SK-N-SH (cell line): ENCODE data around the gene MACROD2. TPM values are rescaled to one million over a fixed set of nuclear protein-coding genes. Genes with fewer than 3 reads are reported as not detected.

Source experiments
- CTCF ChIA-PET: fragments of 300-600, 350-600 bp; formaldehyde crosslinking; extraction: SDS; loops from one replicate; lab custom pipeline; 2021; lab: Yijun Ruan, JAX
- POLR2A ChIA-PET: fragments of 350-600 bp; sonication (Branson Sonifier 250); formaldehyde crosslinking; extraction: SDS; loops from one replicate; lab custom pipeline; 2020; ENCODE audit warnings: antibody characterized with exemption, inconsistent platforms; lab: Yijun Ruan, JAX
- DNase-seq: peaks from one replicate; pipeline ENCODE4 v3.0.0; 2012
- H2AFZ ChIP-seq: fragments of 200-600 bp; sonication (generic); 2 replicates; pipeline ENCODE4 v1.8.1; 2016; ENCODE audit warnings: antibody characterized with exemption, mild to moderate bottlenecking, low read depth
- H3F3A ChIP-seq: fragments of 200-600 bp; sonication (generic); replicated peaks from 2 replicates; pipeline ENCODE3; 2016; ENCODE audit warnings: antibody characterized with exemption, mild to moderate bottlenecking; ENCODE audit not compliant: insufficient read depth
- H3K27ac ChIP-seq, 2 experiments: fragments of 200-500 bp in 1 of 2; fragments of 200-600 bp in 1 of 2; sonication (Bioruptor generic) in 1 of 2; sonication (generic), shearing (Covaris generic) in 1 of 2; 2 replicates each; pipeline versions ENCODE4 v1.5.1 to v1.6.1; 2014 to 2016; ENCODE audit warnings: low read depth in 2 of 2, inconsistent platforms in 1 of 2, low read length in 1 of 2, mild to moderate bottlenecking in 1 of 2, mixed read lengths in 1 of 2
- H3K27me3 ChIP-seq: fragments of 200-600 bp; sonication (generic), shearing (Covaris generic); 2 replicates; pipeline ENCODE4 v1.6.1; 2016; ENCODE audit warnings: mixed run types; ENCODE audit not compliant: insufficient read depth
- H3K36me3 ChIP-seq, 2 experiments: fragments of 200-500 bp in 1 of 2; fragments of 200-600 bp in 1 of 2; sonication (Bioruptor generic) in 1 of 2; sonication (generic) in 1 of 2; replicated peaks in 1 of 2; 2 replicates each; pipeline versions ENCODE3 to v1.5.1; 2014 to 2016; ENCODE audit warnings: low read length in 1 of 2, mild to moderate bottlenecking in 1 of 2; ENCODE audit not compliant: insufficient read depth in 2 of 2, control insufficient read depth in 1 of 2
- H3K4me1 ChIP-seq, 2 experiments: fragments of 200-500 bp in 1 of 2; fragments of 200-600 bp in 1 of 2; sonication (Bioruptor generic) in 1 of 2; sonication (generic), shearing (Covaris generic) in 1 of 2; 2 replicates each; pipeline versions ENCODE4 v1.5.1 to v1.6.1; 2014 to 2016; ENCODE audit warnings: low read depth in 1 of 2, low read length in 1 of 2, mixed run types in 1 of 2; ENCODE audit not compliant: insufficient read depth in 2 of 2, control insufficient read depth in 1 of 2
- H3K4me2 ChIP-seq: fragments of 200-600 bp; sonication (generic), shearing (Covaris generic); 2 replicates; pipeline ENCODE4 v1.6.1; 2017; ENCODE audit warnings: mixed run types
- H3K4me3 ChIP-seq, 2 experiments: fragments of 200-500 bp in 1 of 2; fragments of 200-600 bp in 1 of 2; sonication (Bioruptor generic) in 1 of 2; sonication (generic), shearing (Covaris generic) in 1 of 2; 2 replicates each; pipeline versions ENCODE4 v1.5.1 to v1.8.1; 2014 to 2016; ENCODE audit warnings: low read depth in 2 of 2, inconsistent platforms in 1 of 2, low read length in 1 of 2, mild to moderate bottlenecking in 1 of 2, mixed read lengths in 1 of 2, moderate library complexity in 1 of 2
- H3K79me2 ChIP-seq: fragments of 200-600 bp; sonication (generic); 2 replicates; pipeline ENCODE4 v1.8.1; 2017; ENCODE audit warnings: mild to moderate bottlenecking; ENCODE audit not compliant: insufficient read depth
- H3K9ac ChIP-seq: fragments of 200-600 bp; sonication (generic); 2 replicates; pipeline ENCODE4 v1.6.1; 2017; ENCODE audit warnings: mixed run types
- H3K9me2 ChIP-seq: fragments of 200-600 bp; sonication (generic); 2 replicates; pipeline ENCODE4 v1.6.1; 2017; ENCODE audit warnings: mixed run types
- H3K9me3 ChIP-seq: fragments of 200-600 bp; sonication (generic); 2 replicates; pipeline ENCODE4 v1.6.1; 2017; ENCODE audit warnings: mixed run types, mild to moderate bottlenecking, moderate library complexity
- H4K20me1 ChIP-seq: fragments of 200-600 bp; sonication (generic); 2 replicates; pipeline ENCODE4 v1.6.1; 2017; ENCODE audit warnings: mild to moderate bottlenecking, mixed run types; ENCODE audit not compliant: insufficient read depth
- CHD2 ChIP-seq: fragments of 150-350 bp; IDR thresholded peaks from 2 replicates; pipeline ENCODE4 v1.6.1; 2018; ENCODE audit warnings: low read length; ENCODE audit not compliant: partially characterized antibody
- EZH2phosphoT487 ChIP-seq: fragments of 200-600 bp; sonication (generic); IDR thresholded peaks from 2 replicates; pipeline ENCODE4 v1.6.1; 2017; ENCODE audit warnings: low read depth, mixed run types, mild to moderate bottlenecking, antibody characterized with exemption, moderate library complexity, borderline replicate concordance
- FOXJ3 ChIP-seq: sonication (generic); formaldehyde crosslinking; IDR thresholded peaks from 2 replicates; pipeline ENCODE4 v1.5.1; 2020; ENCODE audit warnings: mild to moderate bottlenecking, missing genetic modification reagents
- FOXM1 ChIP-seq: IDR thresholded peaks from 2 replicates; pipeline ENCODE4 v1.4.0; 2012; ENCODE audit warnings: low read depth, mild to moderate bottlenecking
- GABPA ChIP-seq: IDR thresholded peaks from 2 replicates; pipeline ENCODE4 v1.4.0; 2012; ENCODE audit warnings: low read depth, mild to moderate bottlenecking
- GATA2 ChIP-seq: sonication (generic); formaldehyde crosslinking; IDR thresholded peaks from 2 replicates; pipeline ENCODE4 v1.5.0; 2020; ENCODE audit warnings: mild to moderate bottlenecking, missing genetic modification reagents
- JUND ChIP-seq: IDR thresholded peaks from 2 replicates; pipeline ENCODE4 v1.4.0; 2012
- MEF2A ChIP-seq: IDR thresholded peaks from 2 replicates; pipeline ENCODE4 v1.4.0; 2012; ENCODE audit warnings: low read depth, borderline replicate concordance
- NFIC ChIP-seq: IDR thresholded peaks from 2 replicates; pipeline ENCODE4 v1.4.0; 2012; ENCODE audit warnings: borderline replicate concordance
- NRF1 ChIP-seq: IDR thresholded peaks from 2 replicates; pipeline ENCODE4 v1.6.1; 2012; ENCODE audit warnings: low read depth, mild to moderate bottlenecking, low read length
- POLR2AphosphoS5 ChIP-seq: IDR thresholded peaks from 2 replicates; pipeline ENCODE4 v1.6.1; 2012; ENCODE audit warnings: low read depth, low read length
- RAD21 ChIP-seq: IDR thresholded peaks from 2 replicates; pipeline ENCODE4 v1.6.1; 2012; ENCODE audit warnings: mild to moderate bottlenecking, low read length
- RCOR1 ChIP-seq: fragments of 150-350 bp; IDR thresholded peaks from 2 replicates; pipeline ENCODE4 v1.6.1; 2017; ENCODE audit warnings: antibody characterized with exemption, low read length
- RFX5 ChIP-seq: IDR thresholded peaks from 2 replicates; pipeline ENCODE4 v1.6.1; 2012; ENCODE audit warnings: mild to moderate bottlenecking, improper control_type of control experiment, low read length
- SIN3A ChIP-seq: IDR thresholded peaks from 2 replicates; pipeline ENCODE4 v1.6.1; 2012; ENCODE audit warnings: low read depth, mild to moderate bottlenecking, low read length, moderate library complexity, borderline replicate concordance
- SMC3 ChIP-seq: IDR thresholded peaks from 2 replicates; pipeline ENCODE4 v1.6.1; 2012; ENCODE audit warnings: low read depth, low read length, improper control_type of control experiment
- TAF1 ChIP-seq: IDR thresholded peaks from 2 replicates; pipeline ENCODE4 v1.6.1; 2012; ENCODE audit warnings: low read depth, mild to moderate bottlenecking, low read length, moderate library complexity, borderline replicate concordance
- WGBS: methylation state at CpG from one replicate; pipeline ENCODE4 v1.1.6; 2017; ENCODE audit warnings: low lambda C conversion rate; 5-methylcytosine and 5-hydroxymethylcytosine counted together
- polyA plus RNA-seq, 3 experiments: library from polyadenylated mRNA; depleted of rRNA; stranded (reverse); fragments of >200 nt; gene quantifications; 2 replicates each; pipeline ENCODE4 v1.2.3, GENCODE V29; 2012
- TF ChIP-seq, protein P1 (sequence below): IDR thresholded peaks from 2 replicates; pipeline ENCODE4 v1.6.1; 2012; ENCODE audit warnings: mild to moderate bottlenecking, low read depth, low read length, moderate library complexity
- TF ChIP-seq, protein P2 (sequence below): IDR thresholded peaks from 2 replicates; pipeline ENCODE4; 2012
- TF ChIP-seq, protein P3 (sequence below): IDR thresholded peaks from 2 replicates; pipeline ENCODE4 v1.4.0; 2012; ENCODE audit warnings: low read depth, borderline replicate concordance
- TF ChIP-seq, protein P4 (sequence below): IDR thresholded peaks from 2 replicates; pipeline ENCODE4 v1.4.0; 2012; ENCODE audit warnings: low read depth, borderline replicate concordance

MACROD2 gene
- polyA plus RNA-seq, 1 of the 3 experiments (the other 2 are of a cell fraction): 0.33 TPM

DNA sequence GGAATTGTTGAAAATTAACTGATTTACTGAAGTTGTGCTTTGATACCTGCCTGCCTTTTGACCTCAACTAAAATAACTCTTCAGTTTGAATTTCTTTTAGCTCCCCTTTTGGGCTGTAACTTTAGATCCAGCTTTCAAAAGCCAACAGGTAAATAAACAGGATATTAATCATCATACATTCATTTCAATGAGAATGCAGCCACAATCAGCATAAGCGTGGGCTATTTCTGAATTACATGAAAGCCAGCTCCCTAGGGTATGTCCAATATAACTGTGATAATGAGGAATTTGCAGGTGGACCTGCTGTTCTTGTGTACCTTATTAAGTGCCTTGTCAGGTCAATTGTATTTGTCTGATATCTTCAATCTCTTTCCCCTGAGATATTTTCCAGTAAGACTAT, 1747.3 kb downstream of the MACROD2 start:
- no peaks in the 10 kb centered on the region for H3K79me2 ChIP-seq
- WGBS: 71% methylated on average over 1 of the region's 1 CpG
- DNase-seq: no peak
- no peak overlapping the region for H3K4me2 ChIP-seq
- H3F3A ChIP-seq: no peaks in the 10 kb centered on the region
- CTCF ChIA-PET: no interaction called here
- no peaks in the 10 kb centered on the region for H4K20me1 ChIP-seq
- H3K9me2 ChIP-seq: no peaks in the 10 kb centered on the region
- H3K9me3 ChIP-seq: no peaks in the 10 kb centered on the region
- H3K4me3 ChIP-seq: no peak overlapping the region
- no peak for TF ChIP-seq MEF2A
- TF ChIP-seq FOXM1: no peak
- TF ChIP-seq, protein P1, sequence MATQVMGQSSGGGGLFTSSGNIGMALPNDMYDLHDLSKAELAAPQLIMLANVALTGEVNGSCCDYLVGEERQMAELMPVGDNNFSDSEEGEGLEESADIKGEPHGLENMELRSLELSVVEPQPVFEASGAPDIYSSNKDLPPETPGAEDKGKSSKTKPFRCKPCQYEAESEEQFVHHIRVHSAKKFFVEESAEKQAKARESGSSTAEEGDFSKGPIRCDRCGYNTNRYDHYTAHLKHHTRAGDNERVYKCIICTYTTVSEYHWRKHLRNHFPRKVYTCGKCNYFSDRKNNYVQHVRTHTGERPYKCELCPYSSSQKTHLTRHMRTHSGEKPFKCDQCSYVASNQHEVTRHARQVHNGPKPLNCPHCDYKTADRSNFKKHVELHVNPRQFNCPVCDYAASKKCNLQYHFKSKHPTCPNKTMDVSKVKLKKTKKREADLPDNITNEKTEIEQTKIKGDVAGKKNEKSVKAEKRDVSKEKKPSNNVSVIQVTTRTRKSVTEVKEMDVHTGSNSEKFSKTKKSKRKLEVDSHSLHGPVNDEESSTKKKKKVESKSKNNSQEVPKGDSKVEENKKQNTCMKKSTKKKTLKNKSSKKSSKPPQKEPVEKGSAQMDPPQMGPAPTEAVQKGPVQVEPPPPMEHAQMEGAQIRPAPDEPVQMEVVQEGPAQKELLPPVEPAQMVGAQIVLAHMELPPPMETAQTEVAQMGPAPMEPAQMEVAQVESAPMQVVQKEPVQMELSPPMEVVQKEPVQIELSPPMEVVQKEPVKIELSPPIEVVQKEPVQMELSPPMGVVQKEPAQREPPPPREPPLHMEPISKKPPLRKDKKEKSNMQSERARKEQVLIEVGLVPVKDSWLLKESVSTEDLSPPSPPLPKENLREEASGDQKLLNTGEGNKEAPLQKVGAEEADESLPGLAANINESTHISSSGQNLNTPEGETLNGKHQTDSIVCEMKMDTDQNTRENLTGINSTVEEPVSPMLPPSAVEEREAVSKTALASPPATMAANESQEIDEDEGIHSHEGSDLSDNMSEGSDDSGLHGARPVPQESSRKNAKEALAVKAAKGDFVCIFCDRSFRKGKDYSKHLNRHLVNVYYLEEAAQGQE: no peak
- no peak for TF ChIP-seq NRF1
- no peak for TF ChIP-seq NFIC
- no peak for TF ChIP-seq JUND
- TF ChIP-seq TAF1: no peak
- TF ChIP-seq GATA2 (CRISPR knock-in tag): no peak
- TF ChIP-seq, protein P2, sequence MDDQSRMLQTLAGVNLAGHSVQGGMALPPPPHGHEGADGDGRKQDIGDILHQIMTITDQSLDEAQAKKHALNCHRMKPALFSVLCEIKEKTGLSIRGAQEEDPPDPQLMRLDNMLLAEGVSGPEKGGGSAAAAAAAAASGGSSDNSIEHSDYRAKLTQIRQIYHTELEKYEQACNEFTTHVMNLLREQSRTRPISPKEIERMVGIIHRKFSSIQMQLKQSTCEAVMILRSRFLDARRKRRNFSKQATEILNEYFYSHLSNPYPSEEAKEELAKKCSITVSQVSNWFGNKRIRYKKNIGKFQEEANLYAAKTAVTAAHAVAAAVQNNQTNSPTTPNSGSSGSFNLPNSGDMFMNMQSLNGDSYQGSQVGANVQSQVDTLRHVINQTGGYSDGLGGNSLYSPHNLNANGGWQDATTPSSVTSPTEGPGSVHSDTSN: no peak
- TF ChIP-seq RFX5: no peak
- TF ChIP-seq FOXJ3 (CRISPR knock-in tag): no peak
- no peak for TF ChIP-seq RAD21
- no peak for TF ChIP-seq SMC3
- TF ChIP-seq POLR2AphosphoS5: no peak
- no peaks in the 10 kb centered on the region for H3K27me3 ChIP-seq
- no peaks in the 10 kb centered on the region for H3K36me3 ChIP-seq
- H2AFZ ChIP-seq: no peak overlapping the region
- H3K4me1 ChIP-seq: no peaks in the 10 kb centered on the region
- H3K9ac ChIP-seq: no peak overlapping the region
- no peak overlapping the region for H3K27ac ChIP-seq
- POLR2A ChIA-PET: no interaction called here

DNA sequence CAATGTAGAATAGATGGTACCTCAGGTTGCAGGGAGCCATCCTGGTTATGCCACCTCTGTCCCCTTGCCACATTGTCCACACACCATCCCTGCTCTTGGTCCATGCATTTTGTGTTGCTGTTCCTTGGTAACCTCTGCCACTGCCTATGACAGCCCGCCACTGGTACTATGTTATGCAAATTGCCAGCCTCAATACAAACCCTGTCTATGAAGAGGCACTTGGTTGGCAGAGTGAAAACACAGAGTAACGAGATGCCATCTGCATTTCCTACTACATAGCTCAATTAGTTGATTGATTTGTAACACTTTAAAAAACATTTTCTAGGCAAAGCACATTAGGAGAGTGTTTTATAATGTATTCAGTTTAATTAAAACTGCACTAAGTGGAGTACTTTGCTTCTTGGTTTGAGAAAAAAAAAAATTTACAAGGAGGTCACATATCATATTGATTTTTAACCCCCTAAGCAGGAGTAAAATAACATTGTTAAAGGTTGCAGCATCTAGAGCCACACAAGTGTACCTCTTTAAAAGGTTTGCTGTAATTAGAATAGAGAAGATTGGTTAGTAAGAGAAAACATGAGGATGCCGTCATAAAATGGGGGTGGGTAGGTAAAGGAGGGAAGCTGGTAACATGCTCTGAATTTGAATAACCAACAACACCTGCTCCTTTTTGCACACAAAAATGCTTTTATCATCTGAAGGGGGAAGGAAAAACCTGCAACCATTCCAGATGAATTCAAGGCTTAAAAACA, 1760.9 kb downstream of the MACROD2 start:
- ChIA-PET POLR2A (no interaction called here), CTCF (no interaction called here)
- H3F3A ChIP-seq: no peaks in the 10 kb centered on the region
- peaks cover 0 to 8% of the 10 kb centered on the region in 2 experiments; a peak in 2 of 4 replicates for H3K4me1 ChIP-seq
- H3K9me2 ChIP-seq: no peaks in the 10 kb centered on the region
- no peaks in the 10 kb centered on the region for H4K20me1 ChIP-seq
- DNase-seq: no peak
- 40% methylated on average over 3 of the region's 3 CpGs for WGBS
- H3K27me3 ChIP-seq: no peaks in the 10 kb centered on the region
- H3K36me3 ChIP-seq: no peaks in the 10 kb centered on the region
- H3K27ac ChIP-seq: no peak overlapping the region
- no peaks in the 10 kb centered on the region for H3K79me2 ChIP-seq
- H3K9ac ChIP-seq: no peak overlapping the region
- no peak overlapping the region for H2AFZ ChIP-seq
- H3K9me3 ChIP-seq: no peaks in the 10 kb centered on the region
- H3K4me2 ChIP-seq: no peak overlapping the region
- no peak overlapping the region for H3K4me3 ChIP-seq
- TF ChIP-seq GABPA: no peak
- no peak for TF ChIP-seq EZH2phosphoT487
- TF ChIP-seq, protein P3, sequence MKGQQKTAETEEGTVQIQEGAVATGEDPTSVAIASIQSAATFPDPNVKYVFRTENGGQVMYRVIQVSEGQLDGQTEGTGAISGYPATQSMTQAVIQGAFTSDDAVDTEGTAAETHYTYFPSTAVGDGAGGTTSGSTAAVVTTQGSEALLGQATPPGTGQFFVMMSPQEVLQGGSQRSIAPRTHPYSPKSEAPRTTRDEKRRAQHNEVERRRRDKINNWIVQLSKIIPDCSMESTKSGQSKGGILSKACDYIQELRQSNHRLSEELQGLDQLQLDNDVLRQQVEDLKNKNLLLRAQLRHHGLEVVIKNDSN: no peak
- no peak for TF ChIP-seq JUND
- no peak for TF ChIP-seq RCOR1
- no peak for TF ChIP-seq NRF1
- no peak for TF ChIP-seq SIN3A
- TF ChIP-seq, protein P4, sequence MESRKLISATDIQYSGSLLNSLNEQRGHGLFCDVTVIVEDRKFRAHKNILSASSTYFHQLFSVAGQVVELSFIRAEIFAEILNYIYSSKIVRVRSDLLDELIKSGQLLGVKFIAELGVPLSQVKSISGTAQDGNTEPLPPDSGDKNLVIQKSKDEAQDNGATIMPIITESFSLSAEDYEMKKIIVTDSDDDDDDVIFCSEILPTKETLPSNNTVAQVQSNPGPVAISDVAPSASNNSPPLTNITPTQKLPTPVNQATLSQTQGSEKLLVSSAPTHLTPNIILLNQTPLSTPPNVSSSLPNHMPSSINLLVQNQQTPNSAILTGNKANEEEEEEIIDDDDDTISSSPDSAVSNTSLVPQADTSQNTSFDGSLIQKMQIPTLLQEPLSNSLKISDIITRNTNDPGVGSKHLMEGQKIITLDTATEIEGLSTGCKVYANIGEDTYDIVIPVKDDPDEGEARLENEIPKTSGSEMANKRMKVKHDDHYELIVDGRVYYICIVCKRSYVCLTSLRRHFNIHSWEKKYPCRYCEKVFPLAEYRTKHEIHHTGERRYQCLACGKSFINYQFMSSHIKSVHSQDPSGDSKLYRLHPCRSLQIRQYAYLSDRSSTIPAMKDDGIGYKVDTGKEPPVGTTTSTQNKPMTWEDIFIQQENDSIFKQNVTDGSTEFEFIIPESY: no peak
- TF ChIP-seq CHD2: no peak
